SKM-1 treated with dmso at 0.1 percent for 144 hours (cell line): ENCODE results near the gene ARL3.

ENCODE experiments used
- DNase-seq: peaks from one replicate; lab custom pipeline; 2025; ENCODE audit not compliant: unreplicated experiment; lab: John Stamatoyannopoulos, UW

ARL3 gene

GRCh38 chr10:102641880-102642735, 72.1 kb downstream of the ARL3 start:
- DNase-seq = peak; percentile 93

- DNase-seq = no peak
Observed at GRCh38 chr10:102641402-102641801, 72.8 kb downstream of the ARL3 start.

DNA sequence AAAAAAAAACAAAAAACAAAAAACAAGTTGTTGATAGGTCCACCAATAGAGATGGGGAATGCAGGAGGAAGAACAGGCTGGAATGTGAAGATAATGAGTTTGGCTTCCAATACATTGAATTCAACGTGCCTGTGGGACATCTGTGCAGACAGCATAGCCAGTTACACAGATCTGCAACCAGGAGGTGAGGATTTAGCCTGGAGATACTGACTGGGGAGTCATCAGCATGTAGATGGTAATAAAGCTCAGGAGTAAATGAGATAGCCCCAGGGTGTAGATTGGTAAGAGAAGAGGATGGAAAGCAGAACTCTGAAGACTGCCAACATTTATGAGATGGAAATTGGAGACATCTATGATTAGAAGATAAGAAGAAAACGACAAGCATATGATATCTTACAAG, 74.7 kb downstream of the ARL3 start:
- no peak for DNase-seq

DNA sequence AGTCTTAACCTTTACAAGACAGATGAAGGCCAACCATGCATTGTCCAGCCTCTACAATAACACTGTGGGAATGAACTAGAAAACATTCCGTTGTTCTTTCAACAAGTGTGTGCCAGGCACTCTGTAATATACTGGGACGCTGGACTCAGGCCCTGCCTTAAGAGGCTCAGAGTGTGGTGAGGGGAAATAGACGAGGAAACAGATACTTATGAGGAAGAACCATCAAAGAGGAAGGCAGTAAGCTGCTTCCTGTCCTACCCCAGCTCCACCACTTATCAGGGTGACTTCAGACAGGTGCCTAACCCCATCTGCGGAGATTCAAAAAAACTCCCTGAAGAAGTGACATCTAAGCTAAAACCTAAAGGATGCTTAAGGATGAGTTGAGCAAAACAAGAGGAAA, 78.8 kb downstream of the ARL3 start:
- DNase-seq = peak; percentile 83

DNA sequence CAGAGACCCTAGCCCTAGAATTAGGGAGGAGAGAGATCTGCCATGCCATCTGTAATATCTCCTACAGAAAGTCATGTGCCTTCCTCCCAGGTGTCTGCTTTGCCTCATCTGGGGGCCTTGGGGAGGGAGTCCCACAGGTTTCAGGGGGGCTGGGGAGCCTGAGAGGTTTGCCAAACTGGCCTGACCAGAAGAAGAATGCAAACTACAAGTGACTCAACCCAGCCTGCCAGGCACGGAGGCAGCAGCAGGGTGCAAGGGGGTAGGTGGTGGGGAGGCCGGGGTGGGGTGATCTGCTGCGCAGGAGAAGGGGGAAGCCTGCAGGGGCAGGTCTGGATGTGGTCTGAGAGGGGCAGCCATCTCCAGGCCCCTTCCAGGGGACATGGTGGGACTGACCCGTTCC, 79.5 kb downstream of the ARL3 start:
- DNase-seq = no peak

DNA sequence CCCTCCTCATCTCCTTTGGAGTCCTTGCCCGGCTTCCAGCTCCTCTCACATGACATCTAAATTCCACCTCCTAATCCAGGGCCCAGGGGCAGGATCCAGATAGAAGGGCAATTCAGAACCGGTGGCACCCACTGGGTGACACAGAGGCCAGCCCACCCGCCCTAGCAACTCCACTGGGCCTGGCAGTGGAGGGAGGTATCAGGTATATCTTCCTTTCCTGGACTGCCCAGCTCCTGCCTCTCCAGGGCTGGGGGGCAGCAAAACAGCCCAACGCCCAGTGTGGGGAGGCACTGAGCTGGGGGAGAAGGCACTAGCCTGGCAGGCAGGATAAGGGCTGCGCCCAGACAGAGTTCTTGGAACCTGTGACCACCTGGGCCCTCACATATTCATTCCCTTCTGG, 80.3 kb downstream of the ARL3 start:
- no peak for DNase-seq

GRCh38 chr10:102633287-102633686, 80.9 kb downstream of the ARL3 start:
- peak; percentile 97 for DNase-seq

- DNase-seq = no peak
Observed at GRCh38 chr10:102632394-102633111, 81.6 kb downstream of the ARL3 start.

GRCh38 chr10:102631525-102632393, 82.4 kb downstream of the ARL3 start:
- no peak for DNase-seq

DNA sequence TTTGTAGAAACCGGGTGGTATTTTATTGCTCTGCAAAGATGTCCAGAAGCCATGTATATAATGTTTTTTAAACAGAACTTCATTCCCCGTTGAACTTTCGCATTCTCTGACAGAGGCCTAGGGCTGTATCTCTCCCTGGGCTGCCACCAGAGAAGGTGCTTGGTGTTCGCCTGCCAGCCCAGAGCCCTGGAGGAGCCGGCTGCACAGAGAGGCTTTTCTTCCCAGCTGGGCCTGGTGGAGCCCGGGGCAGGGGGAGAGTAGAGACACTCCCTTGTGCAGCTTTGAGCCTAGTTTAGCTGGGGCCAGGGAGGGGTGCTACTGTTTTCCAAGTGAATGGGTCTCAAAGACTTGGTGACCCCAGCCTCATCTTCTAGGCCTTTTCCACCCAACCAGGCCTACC, 83.5 kb downstream of the ARL3 start:
- DNase-seq = no peak

- peak; percentile 82 for DNase-seq
Observed at GRCh38 chr10:102629661-102630614, 84.3 kb downstream of the ARL3 start.

- no peak for DNase-seq
Observed at GRCh38 chr10:102628451-102628911, 85.7 kb downstream of the ARL3 start.

DNA sequence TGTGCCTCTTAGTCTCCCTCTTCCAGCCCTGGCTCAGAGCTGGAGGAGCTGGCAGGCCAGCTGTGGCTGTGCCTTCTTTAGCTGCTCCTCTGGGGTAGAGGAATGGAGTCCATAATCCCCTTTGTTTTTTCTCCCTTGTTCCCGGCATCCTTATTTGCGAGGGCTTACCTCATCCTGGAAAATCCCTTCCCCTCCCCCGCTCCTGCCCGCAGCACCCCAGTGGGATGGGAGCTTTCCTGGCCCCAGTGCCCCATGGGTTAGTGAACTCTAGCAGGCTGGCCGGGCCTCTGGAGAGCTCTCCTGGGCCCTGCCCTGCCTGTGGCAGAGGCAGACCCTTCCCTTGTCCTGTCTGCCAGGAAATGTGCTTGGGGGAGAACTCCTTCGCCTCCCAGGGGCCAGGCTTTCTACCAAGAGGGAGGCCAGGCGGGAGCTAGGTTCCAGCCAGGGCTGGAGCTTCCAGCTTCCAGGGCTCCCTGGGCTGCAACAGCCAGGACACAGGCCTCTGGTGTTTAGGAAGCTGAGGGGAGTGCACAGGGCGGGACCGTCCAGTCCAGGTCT, 86.4 kb downstream of the ARL3 start:
- DNase-seq = no peak

DNA sequence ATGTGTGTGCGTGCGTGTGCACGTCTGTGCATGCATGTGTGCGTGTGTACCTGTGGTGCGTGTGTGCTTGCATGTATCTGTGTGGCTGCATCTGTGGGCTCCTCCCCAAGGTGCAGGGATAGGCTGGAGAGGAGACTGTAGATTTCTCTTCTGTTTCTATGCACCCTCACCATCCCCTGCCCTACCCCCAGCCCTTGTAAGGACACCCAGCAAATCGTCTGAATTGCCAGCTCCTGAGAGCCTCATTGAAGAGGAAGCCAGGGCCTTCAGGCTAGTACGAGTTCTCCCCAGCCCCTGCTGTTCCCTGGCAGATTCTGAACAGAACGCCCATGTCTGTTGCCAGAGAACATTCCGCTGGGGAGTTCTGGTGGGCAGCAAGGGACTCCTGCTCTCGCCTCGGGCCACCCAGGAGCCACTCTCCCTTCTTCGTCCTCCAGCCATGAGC, 86.9 kb downstream of the ARL3 start:
- DNase-seq = no peak

DNA sequence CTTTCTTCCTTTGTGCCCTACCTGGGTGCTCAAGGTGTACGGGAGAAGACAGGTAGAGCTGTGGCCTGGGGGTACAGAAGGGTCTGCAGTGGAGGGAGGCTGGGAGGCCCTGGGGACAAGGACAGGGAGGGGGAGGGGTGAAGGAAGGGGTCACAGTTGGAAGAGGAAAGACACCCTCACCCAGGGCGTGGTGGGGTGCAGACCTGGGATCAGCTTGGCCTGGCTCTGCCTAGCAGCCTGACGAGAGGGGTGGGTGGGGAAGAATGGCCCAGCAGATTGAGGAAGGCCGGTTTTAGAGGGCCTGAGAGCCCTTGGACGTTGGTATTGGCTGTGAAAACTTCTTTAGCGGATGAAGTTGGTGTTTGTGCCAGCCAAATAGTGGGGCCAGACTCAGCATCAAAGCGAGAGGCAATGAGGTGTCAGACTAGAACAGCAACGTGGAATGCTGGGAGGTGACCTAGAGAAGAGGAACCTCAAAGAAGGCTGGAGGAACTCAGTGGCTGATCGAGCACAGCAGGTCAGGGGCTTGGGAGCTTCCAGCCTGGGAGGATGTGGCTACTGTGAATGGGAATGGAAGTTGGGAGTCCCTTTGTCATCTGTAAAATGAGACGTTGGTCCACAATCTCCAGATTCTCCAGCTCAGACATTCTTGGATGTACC, 88.0 kb downstream of the ARL3 start:
- DNase-seq = peak; percentile 42

DNA sequence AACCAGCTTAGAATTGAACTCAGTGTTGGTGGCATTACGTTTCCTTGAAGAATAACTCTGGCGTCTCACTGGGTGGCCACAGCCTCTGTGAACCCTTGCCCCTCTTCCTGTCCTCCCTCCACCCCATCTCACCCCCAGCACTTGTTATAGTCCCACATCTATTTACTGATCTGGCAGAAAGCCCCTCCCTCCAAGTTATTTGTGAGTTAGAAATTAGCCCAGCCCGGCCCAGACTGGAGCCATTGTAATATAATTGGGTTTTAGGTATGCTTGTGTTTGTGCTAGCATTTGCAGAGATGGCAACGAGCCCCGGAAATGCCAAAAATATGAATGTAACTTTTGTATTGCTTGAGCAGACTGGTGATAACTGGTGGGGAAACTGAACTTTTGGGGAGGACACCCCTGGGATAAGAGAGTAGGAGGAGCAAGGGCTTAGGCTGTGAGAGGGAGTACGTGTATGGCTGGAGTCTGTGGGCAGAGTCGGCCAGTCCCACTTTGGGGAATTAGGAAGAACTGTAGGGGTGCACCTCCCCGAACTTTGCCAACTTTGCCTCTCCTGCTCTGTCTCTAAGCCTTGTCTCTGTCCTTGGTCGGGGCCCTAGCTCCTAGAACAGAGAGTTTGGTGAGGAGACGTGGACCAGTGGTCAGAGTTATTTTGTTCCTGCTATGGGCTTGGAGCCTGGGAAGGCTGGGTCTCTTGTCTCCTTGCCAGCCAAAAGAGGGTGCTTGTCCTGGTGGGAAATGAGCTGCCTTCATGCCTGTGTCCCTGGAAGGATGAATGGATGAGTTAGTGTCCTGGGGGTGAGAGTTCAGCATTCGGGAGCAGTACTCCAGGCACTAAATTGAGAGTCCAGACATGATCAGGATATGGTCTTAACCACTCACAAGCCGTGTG, 89.2 kb downstream of the ARL3 start:
- no peak for DNase-seq

- DNase-seq = no peak
Observed at GRCh38 chr10:102624094-102624493, 90.1 kb downstream of the ARL3 start.
